DOHH2 (cell line): ENCODE data around the gene RAB7A.
A peak's percentile ranks its signal among the peaks of the same experiment; 100 is the strongest.

ENCODE experiments used
- H3F3A ChIP-seq: fragments of 200-600 bp; sonication (generic), shearing (Covaris generic); 2 replicates; pipeline ENCODE4 v1.6.0; 2016; ENCODE audit warnings: antibody characterized with exemption, mild to moderate bottlenecking; ENCODE audit not compliant: control insufficient read depth, insufficient read depth
- H3K27ac ChIP-seq: fragments of 200-600 bp; sonication (generic); 2 replicates; pipeline ENCODE4 v1.5.1; 2014; ENCODE audit warnings: low read depth, mild to moderate bottlenecking, low read length, moderate library complexity
- H3K27me3 ChIP-seq: fragments of 200-600 bp; sonication (generic); 2 replicates; pipeline ENCODE4 v1.6.1; 2014; ENCODE audit warnings: mild to moderate bottlenecking, low read length, mixed read lengths; ENCODE audit not compliant: control insufficient read depth
- H3K36me3 ChIP-seq: fragments of 200-600 bp; sonication (generic); 2 replicates; pipeline ENCODE4 v1.6.1; 2014; ENCODE audit warnings: mild to moderate bottlenecking, low read length, moderate library complexity, mixed read lengths; ENCODE audit not compliant: control insufficient read depth
- H3K4me1 ChIP-seq: fragments of 200-600 bp; sonication (generic); 2 replicates; pipeline ENCODE4 v1.6.1; 2014; ENCODE audit warnings: mild to moderate bottlenecking, low read length, mixed read lengths; ENCODE audit not compliant: control insufficient read depth
- H3K4me2 ChIP-seq: fragments of 200-600 bp; sonication (generic); 2 replicates; pipeline ENCODE4 v1.6.0; 2014; ENCODE audit warnings: mild to moderate bottlenecking, low read length, moderate library complexity
- H3K4me3 ChIP-seq: fragments of 200-600 bp; sonication (generic); 2 replicates; pipeline ENCODE4 v1.5.1; 2014; ENCODE audit warnings: mild to moderate bottlenecking, low read length, mixed read lengths
- H3K79me2 ChIP-seq: fragments of 200-600 bp; sonication (generic); 2 replicates; pipeline ENCODE4 v1.6.1; 2014; ENCODE audit warnings: mild to moderate bottlenecking, low read length, mixed read lengths; ENCODE audit not compliant: control insufficient read depth
- H3K9me2 ChIP-seq: fragments of 200-600 bp; sonication (generic); replicated peaks from 2 replicates; pipeline ENCODE4 v1.6.1; 2014; ENCODE audit warnings: mild to moderate bottlenecking, low read length, mixed read lengths; ENCODE audit not compliant: control insufficient read depth
- H3K9me3 ChIP-seq: fragments of 200-600 bp; sonication (generic); 2 replicates; pipeline ENCODE4 v1.6.1; 2014; ENCODE audit warnings: antibody characterized with exemption, low read length, mixed read lengths; ENCODE audit not compliant: control insufficient read depth, insufficient read depth
- H4K20me1 ChIP-seq: fragments of 200-600 bp; sonication (generic); 2 replicates; pipeline ENCODE4 v1.6.0; 2014; ENCODE audit warnings: low read depth, mild to moderate bottlenecking, antibody characterized with exemption, low read length, moderate library complexity; ENCODE audit not compliant: control insufficient read depth, insufficient read depth
- EZH2phosphoT487 ChIP-seq: fragments of 200-600 bp; sonication (generic); IDR thresholded peaks from 2 replicates; pipeline ENCODE4 v1.6.1; 2017; ENCODE audit warnings: borderline replicate concordance, mild to moderate bottlenecking, antibody characterized with exemption, low read length, moderate library complexity, mixed read lengths
- TF ChIP-seq, protein P1 (sequence below): fragments of 200-600 bp; sonication (generic); IDR thresholded peaks from one replicate; pipeline ENCODE4 v1.5.1; 2014; ENCODE audit warnings: antibody characterized with exemption, mild to moderate bottlenecking, low read depth, low read length; ENCODE audit not compliant: poor library complexity, severe bottlenecking

RAB7A gene

DNA sequence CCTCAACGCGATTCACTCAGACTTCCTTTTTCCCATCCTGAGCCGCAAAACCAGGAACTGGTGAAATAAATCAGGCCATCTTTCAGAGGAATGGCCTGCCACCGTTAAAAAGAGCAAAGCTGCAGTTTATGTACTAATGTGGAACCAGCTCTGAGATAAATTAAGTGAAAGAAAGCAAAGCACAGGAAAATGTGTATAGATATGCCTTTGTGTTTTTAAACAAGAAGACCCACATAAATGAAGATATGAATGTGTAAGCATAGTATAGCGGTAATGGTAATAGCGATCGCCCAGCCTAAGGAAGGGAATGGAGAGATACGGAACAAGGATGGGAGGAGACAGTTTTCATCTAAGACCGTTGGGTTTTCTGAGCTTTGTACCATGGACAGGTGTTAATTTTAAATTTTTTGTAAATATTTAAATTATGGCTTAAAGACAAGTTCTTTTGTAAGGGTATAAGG is 44.6 kb upstream of the RAB7A start:
- no peaks in the 10 kb centered on the region for H3K9me2 ChIP-seq
- peaks cover 5% of the 10 kb centered on the region; the same call in 1 of the 2 replicates for H3K79me2 ChIP-seq
- H3K4me2 ChIP-seq, result peak overlapping the region; percentile 76
- H3K9me3 ChIP-seq, result no peaks in the 10 kb centered on the region
- H3K27ac ChIP-seq, result peak overlapping the region; percentile 71
- H3F3A ChIP-seq, result peaks cover 21% of the 10 kb centered on the region
- H3K4me1 ChIP-seq, result peaks cover 39% of the 10 kb centered on the region
- H4K20me1 ChIP-seq, result no peaks in the 10 kb centered on the region
- no peaks in the 10 kb centered on the region for H3K27me3 ChIP-seq
- H3K36me3 ChIP-seq, result no peaks in the 10 kb centered on the region
- H3K4me3 ChIP-seq, result peak overlapping the region; percentile 83
- TF ChIP-seq EZH2phosphoT487, result no peak
- TF ChIP-seq, protein P1, sequence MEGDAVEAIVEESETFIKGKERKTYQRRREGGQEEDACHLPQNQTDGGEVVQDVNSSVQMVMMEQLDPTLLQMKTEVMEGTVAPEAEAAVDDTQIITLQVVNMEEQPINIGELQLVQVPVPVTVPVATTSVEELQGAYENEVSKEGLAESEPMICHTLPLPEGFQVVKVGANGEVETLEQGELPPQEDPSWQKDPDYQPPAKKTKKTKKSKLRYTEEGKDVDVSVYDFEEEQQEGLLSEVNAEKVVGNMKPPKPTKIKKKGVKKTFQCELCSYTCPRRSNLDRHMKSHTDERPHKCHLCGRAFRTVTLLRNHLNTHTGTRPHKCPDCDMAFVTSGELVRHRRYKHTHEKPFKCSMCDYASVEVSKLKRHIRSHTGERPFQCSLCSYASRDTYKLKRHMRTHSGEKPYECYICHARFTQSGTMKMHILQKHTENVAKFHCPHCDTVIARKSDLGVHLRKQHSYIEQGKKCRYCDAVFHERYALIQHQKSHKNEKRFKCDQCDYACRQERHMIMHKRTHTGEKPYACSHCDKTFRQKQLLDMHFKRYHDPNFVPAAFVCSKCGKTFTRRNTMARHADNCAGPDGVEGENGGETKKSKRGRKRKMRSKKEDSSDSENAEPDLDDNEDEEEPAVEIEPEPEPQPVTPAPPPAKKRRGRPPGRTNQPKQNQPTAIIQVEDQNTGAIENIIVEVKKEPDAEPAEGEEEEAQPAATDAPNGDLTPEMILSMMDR, result no peak

DNA sequence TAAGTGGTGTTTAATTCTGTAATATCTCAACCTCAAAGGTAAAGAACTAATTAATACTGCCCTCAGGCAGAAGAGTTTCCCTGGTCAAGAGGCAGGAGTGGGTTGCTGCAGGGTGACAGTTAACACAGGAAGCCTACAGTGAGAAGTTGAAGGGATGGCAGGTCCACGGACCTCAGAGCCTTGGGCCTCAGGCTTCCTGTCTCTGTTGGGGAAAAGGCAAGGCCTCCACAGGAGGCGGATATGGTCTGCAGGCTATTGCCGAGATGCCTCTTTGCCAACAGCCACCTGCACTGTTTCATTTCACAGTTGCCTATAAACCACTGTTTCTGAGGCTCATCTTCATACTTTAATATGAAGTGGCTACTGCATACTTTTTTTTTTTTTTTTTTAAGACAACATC is 42.0 kb upstream of the RAB7A start:
- Histone ChIP-seq H3K36me3 (no peaks in the 10 kb centered on the region), H4K20me1 (no peaks in the 10 kb centered on the region), H3K4me1 (peaks cover 35% of the 10 kb centered on the region)

DNA sequence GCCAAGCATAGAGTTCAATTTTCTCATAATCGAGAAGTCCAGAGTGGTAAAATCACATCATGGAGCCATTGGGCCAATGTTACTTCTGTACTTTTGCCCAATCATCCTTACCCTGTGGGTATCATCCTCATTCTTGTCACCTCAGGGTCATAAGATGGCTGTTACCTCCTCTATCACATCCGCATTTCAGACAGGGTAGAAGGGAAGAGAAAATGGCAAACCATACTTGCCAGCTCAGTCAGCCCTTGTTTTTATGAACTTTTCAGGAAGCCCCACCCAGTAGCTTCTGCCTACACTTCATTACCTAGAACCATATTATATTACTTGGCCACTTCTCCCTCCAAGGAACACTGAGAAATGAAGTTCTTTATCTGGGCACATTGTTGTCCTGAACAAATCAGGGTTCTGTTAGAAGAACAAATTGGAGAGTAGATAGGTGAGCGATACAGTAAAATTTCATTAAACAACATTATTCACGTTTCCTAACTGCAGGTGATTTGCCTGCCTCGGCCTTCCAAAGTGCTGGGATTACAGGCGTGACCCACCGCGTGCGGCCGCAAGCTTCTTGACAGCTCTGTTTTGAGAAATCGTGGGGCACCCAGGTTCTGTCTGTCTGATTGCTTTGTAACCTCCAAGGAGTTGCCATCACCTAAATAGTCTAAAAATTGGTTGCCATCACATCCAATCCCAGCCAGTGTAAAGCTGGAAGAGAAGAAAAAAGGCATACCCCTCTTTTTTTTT is 40.8 kb upstream of the RAB7A start:
- no peak for TF ChIP-seq EZH2phosphoT487
- TF ChIP-seq, protein P1, result no peak
- Histone ChIP-seq H3K4me1 (peaks cover 25% of the 10 kb centered on the region), H3K79me2 (peaks cover 5% of the 10 kb centered on the region; the same call in 1 of the 2 replicates), H3K9me2 (no peaks in the 10 kb centered on the region), H3K27ac (no peak overlapping the region), H3F3A (peaks cover 5% of the 10 kb centered on the region; the same call in 1 of the 2 replicates), H3K9me3 (no peaks in the 10 kb centered on the region), H3K36me3 (no peaks in the 10 kb centered on the region), H3K4me3 (no peak overlapping the region), H4K20me1 (no peaks in the 10 kb centered on the region), H3K4me2 (no peak overlapping the region), H3K27me3 (no peaks in the 10 kb centered on the region)

More for the DNA sequence above, 42.0 kb upstream of the RAB7A start:
- Histone ChIP-seq H3K27me3 (no peaks in the 10 kb centered on the region), H3K9me3 (no peaks in the 10 kb centered on the region), H3K4me2 (no peak overlapping the region), H3K4me3 (no peak overlapping the region), H3K79me2 (peaks cover 5% of the 10 kb centered on the region; the same call in 1 of the 2 replicates), H3F3A (peaks cover 11% of the 10 kb centered on the region), H3K27ac (no peak overlapping the region), H3K9me2 (no peaks in the 10 kb centered on the region)
- TF ChIP-seq EZH2phosphoT487, result no peak
- TF ChIP-seq, protein P1, result no peak
